GM12872 (cell line): ENCODE measurements around the gene PPARGC1A.

Experiments used
- CTCF ChIP-seq: IDR thresholded peaks from 3 replicates; pipeline ENCODE4 v1.5.1; 2011; ENCODE audit warnings: low read depth, mild to moderate bottlenecking, low read length, moderate library complexity; ENCODE audit not compliant: insufficient read depth

Gene PPARGC1A

DNA sequence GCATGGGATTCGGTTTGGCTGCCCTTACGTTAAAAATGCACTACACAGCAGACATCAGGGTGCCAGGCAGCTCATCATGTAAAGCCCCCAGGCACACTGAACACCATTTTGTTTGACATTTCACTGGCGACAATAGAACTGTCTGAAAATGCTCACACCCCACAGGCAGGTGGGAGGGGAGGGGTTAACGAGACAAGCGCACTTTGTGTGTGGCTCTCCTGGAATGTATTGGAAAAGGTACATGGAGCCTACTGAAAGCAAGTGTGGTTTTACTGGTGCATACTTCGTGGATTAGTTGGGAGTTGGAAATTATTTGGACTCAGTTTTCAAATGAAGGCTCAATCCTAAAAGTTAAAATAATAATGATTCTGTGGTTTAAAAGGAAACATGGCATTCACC, 31.6 kb upstream of the PPARGC1A start:
- TF ChIP-seq CTCF: no peak

DNA sequence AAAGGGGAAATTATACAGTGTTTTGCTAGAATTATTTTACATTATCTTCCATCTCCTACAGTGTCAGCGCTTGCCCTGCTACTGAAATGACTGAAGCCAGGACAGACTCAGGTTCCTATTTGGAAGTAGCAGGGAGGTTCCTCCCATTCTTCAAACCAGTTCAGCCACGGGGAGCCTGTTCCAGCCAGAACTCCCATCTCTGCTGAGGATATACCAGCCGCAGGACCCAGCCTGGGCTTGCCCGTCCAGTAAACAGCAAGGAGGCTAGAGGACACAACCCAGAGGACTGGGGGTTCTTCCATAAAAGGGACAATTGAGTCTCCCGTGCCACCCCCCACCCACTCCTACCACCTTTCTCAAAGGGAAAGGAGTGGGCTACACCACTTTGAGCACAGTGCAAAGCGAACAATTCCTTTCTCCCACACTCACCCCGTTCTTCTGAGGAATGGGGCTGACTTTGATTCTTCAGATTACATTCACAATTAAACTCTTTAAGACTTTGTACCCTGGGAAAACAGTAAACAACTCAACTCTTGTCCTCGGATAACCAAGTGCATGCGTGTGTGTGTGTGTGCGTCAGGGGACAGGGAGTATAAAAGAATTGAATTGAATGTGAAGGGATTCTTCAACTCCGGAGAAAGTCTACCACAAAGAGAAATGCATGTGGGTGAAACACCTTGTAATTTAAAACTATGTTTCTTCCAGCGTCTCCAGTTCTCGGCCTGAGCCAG, 31.0 kb upstream of the PPARGC1A start:
- no peak for TF ChIP-seq CTCF

DNA sequence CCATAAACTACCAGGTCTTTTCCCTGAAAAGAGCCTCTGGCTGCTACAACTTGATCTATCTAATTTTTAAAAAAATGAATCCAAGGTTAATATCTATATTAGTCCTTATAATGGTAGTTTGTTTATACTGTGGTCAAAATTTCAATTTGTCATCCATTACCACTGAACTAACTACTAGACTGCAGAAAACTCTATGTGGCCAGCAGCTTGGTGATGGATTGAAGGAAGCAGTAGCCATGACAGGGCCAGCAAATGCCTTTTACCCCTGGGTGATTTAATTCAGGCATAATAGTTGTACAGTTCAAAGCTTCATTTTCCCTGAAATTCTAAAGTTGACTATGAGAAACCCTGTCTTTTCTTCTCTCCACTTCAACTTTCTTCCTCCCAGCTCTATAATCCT, 30.4 kb upstream of the PPARGC1A start:
- TF ChIP-seq CTCF: no peak

- TF ChIP-seq CTCF: no peak
These were observed 26.4 kb upstream of the PPARGC1A start for GRCh38 chr4:23916282-23916681.

DNA sequence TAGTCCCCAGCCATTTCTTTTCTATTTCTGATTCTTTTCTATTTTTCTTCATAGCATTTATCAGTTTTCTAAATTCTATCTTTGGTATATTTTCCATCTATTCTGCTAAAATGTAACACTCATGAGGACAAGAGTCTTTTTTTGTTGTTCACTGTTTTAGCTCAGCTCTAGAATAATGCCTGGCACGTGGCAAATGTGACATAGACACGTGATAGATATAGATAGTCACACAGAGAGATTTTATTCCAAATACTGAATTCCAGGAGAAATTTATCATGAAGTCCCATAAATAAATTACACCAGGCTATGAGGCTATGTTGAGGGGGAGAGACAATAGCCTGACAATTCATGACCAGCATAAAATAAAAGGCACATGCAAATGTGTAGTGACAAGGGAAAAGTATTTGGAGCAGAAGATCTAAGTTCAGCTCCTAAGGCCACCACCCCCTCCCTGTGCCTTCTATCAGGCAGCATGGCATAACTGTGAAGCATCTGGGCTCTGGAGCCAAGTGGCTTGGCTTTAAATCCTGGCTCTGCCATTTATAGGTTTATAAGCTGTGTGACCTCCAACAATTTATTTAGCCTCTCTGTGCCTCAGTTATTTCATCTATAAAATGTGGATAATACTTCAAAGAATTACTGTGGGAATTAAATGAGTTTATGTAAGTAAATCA, 25.7 kb upstream of the PPARGC1A start:
- no peak for TF ChIP-seq CTCF

DNA sequence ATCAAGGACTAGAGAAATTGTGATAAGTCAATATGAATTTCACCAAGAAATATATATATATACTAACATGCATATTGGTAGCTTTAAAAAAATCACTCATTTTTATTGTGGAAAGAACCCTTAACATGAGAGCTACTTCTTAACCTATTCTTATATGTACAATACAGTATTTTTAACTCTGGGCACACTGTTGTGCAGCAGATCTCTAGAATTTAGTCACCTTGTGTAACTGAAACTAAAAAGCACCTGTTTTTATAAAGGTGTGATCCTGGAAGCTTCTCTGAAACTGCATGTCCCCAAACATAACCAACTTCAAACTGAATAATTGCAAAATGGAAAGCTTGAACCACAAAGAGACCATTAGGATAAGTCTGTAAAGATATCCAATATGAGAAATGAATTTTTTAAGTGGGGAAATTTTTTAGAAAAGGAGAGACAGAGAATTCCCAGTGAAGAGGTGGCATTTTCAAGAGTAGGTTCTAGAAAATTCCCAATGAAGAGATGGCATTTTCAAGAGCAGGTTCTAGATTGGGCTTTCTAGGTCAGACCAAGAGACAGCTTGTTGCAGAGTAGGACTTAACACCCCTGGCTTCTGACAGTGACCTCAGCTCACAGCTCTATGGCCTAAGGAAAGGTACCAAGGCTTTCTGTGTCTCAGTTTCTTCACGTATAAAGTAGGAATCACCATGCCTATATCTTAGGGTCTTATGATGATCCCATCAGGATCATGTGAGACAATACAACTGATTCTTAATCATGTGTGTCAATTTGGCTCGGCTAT, 22.0 kb upstream of the PPARGC1A start:
- no peak for TF ChIP-seq CTCF

DNA sequence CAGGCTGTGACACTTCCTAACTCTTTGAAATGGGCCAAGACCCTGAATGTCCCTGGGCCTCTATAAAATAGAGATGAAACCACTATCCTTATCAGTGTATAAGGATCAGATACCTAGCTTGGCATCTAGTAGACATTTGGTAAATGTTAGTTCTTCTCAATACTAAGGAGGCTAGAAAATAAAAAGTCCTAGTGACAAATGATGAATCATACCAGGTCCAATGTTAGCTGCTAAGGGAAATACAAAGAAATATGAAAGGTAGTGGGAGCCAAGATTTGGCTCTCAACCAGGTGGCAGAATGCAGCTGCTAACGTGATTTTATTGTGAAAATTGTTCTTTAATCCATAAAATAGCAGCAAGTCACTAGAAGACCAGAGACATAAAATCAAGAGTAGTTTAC, 19.8 kb upstream of the PPARGC1A start:
- TF ChIP-seq CTCF: no peak
